ENCODE data around the gene GIN1. TPM values are rescaled to one million over a fixed set of nuclear protein-coding genes. Genes with fewer than 3 reads are reported as not detected.

The GIN1 gene
- total RNA-seq, 1 experiment from 2014 or later: 5.7 TPM

GRCh38 chr5:103041071-103041676 is 78.8 kb downstream of the GIN1 start:
- POLR2A ChIA-PET: no interaction called here

More at GRCh38 chr5:103041071-103041676, 78.8 kb downstream of the GIN1 start:
- peaks cover 2% of the 10 kb centered on the region for H3K4me1 Mint-ChIP-seq
- H3K27ac Mint-ChIP-seq: no peak overlapping the region
- CTCF ChIA-PET: no interaction called here
- H3K4me3 Mint-ChIP-seq: no peak overlapping the region
- ATAC-seq (no peak), DNase-seq (ENCODE audit: low spot score) (no peak)
- no peak for TF ChIP-seq NFATC4 (CRISPR knock-in tag; IDR thresholded peaks at IDR 0.05)
- no peak for TF ChIP-seq ZNF532 (CRISPR knock-in tag; IDR thresholded peaks at IDR 0.05; ENCODE audit: borderline replicate concordance)
- TF ChIP-seq ZNF671 (CRISPR knock-in tag; IDR thresholded peaks at IDR 0.05): no peak
- TF ChIP-seq RORB (CRISPR knock-in tag; IDR thresholded peaks at IDR 0.05): no peak
- no peak for TF ChIP-seq OVOL2 (CRISPR knock-in tag; IDR thresholded peaks at IDR 0.05; ENCODE audit: borderline replicate concordance)
- TF ChIP-seq ETV6 (CRISPR knock-in tag; IDR thresholded peaks at IDR 0.05): no peak
- TF ChIP-seq AR (CRISPR knock-in tag; IDR thresholded peaks at IDR 0.05): no peak
- TF ChIP-seq MLX (CRISPR knock-in tag; IDR thresholded peaks at IDR 0.05): no peak
- TF ChIP-seq ERG (CRISPR knock-in tag; IDR thresholded peaks at IDR 0.05): no peak
- TF ChIP-seq ESRRA (CRISPR knock-in tag; IDR thresholded peaks at IDR 0.05; ENCODE audit: borderline replicate concordance): no peak
- peaks cover 6% of the 10 kb centered on the region for H3K9me3 Mint-ChIP-seq
- H3K36me3 Mint-ChIP-seq: no peaks in the 10 kb centered on the region
- H3K27me3 Mint-ChIP-seq (ENCODE audit: low read depth): no peaks in the 10 kb centered on the region
